ENCODE data around the gene PTMA. TPM values are rescaled to one million over a fixed set of nuclear protein-coding genes. Genes with fewer than 3 reads are reported as not detected.

PTMA gene
- total RNA-seq, 1 experiment from 2014 or later: 1,260 TPM

DNA sequence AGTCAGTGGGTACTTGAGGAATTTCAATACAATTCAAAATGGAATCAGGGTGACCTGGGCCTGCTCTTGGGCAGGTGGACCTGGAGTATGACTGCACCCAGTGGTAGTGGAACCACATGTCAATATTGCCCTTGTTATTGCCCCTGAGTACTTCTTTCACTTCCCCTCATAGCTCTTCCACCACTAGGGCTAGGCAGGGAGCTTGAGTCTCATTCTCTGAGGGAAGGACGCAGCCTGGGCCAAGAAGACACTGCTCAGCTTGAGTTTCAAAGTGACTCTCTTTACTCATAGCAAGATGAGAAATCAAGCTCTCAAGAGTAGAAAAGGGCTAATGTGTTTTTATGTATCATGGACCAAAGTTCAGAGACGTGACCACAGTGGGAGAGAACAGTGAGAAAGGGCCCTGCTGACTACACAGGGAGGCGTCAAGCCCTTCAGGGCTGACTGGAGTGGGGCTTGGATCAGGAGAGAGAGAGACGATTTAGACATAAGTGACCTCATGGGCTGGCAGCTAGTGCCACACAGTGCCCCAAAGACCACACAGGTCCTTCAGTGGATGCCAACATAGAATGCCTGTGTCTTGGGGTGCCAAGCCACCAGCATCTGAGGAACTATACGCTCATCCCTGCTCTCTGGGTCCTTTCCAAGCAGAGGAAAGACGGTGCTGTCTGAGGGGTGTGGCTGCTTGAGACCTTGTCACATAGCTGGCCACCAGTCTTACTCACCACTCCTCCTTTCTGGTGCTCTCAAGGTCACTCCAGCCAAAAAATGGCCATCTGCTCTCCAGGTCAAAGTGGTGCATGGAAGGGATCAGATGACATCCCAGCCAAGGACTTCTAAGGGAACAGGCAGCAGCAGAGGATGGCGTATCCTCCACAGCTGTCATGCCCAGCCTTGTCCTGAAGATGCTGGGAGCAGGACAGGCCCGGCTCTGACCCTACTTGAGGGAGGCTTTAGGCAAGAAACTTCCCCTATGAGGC lies 13.0 kb downstream of the PTMA start:
- peaks cover 11% of the 10 kb centered on the region for H3F3A ChIP-seq (ENCODE audit: insufficient read depth, low read depth)
- no peaks in the 10 kb centered on the region for H4K20me1 ChIP-seq (ENCODE audit: insufficient read depth)
- no peak overlapping the region for H3K4me3 ChIP-seq
- no peaks in the 10 kb centered on the region for H3K9me3 ChIP-seq (ENCODE audit: insufficient read depth, low read depth)
- DNase-seq: no peak
- no peak overlapping the region for H3K4me2 ChIP-seq
- intact Hi-C loops (cut with micrococcal nuclease; ENCODE audit: unreplicated experiment): no loop called here
- ChIA-PET CTCF (interaction anchor here (0.8 kb wide), 1 partner anchor 41 kb away, joined by 3 read pairs; no protein-coding TSS in a partner anchor), POLR2A (ENCODE audit: unreplicated experiment) (no interaction called here)
- TF ChIP-seq, protein P1, sequence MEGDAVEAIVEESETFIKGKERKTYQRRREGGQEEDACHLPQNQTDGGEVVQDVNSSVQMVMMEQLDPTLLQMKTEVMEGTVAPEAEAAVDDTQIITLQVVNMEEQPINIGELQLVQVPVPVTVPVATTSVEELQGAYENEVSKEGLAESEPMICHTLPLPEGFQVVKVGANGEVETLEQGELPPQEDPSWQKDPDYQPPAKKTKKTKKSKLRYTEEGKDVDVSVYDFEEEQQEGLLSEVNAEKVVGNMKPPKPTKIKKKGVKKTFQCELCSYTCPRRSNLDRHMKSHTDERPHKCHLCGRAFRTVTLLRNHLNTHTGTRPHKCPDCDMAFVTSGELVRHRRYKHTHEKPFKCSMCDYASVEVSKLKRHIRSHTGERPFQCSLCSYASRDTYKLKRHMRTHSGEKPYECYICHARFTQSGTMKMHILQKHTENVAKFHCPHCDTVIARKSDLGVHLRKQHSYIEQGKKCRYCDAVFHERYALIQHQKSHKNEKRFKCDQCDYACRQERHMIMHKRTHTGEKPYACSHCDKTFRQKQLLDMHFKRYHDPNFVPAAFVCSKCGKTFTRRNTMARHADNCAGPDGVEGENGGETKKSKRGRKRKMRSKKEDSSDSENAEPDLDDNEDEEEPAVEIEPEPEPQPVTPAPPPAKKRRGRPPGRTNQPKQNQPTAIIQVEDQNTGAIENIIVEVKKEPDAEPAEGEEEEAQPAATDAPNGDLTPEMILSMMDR (conservative IDR thresholded peaks at IDR 0.05): no peak
- no peaks in the 10 kb centered on the region for H3K79me2 ChIP-seq (ENCODE audit: low read depth)
- no peaks in the 10 kb centered on the region for H3K36me3 ChIP-seq (ENCODE audit: low read depth)
- H3K9me2 ChIP-seq (ENCODE audit: insufficient read depth): no peaks in the 10 kb centered on the region
- BruUV-seq (replicated peaks): no TSS peak
- no peaks in the 10 kb centered on the region for H3K27me3 ChIP-seq (ENCODE audit: insufficient read depth, low read depth)
- no peak overlapping the region for H3K27ac ChIP-seq
- no peak overlapping the region for H2AFZ ChIP-seq
- H3K4me1 ChIP-seq (replicated peaks; ENCODE audit: insufficient read depth): peaks cover 11% of the 10 kb centered on the region

DNA sequence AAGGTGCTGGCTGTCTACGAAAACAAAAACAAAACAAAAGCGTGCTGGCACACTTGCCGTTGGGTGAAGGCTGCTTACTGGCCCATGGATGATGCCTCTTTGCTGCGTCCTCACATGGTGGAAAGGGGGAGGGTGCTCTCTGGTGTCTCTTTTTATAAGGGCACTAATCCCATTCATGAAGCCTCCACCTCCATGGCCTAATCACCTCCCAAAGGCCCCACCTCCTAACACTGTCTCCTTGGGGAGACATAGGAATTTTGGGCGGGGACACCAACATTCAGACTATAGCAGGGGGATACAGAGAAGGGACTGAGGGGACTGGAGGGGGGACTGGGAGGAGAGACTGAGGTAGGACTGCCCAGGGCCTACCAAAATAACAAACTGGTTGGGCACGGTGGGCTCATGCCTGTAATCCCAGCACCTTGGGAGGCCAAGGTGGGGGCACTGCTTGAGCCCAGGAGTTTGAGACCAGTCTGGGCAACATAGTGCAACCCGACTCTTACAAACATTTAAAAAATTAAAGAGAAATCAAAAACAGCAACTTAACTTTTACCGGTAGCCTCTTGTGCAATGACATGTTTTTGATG lies 14.5 kb downstream of the PTMA start:
- no TSS peak for BruUV-seq (replicated peaks)
- intact Hi-C loops (cut with micrococcal nuclease; ENCODE audit: unreplicated experiment): no loop called here
- peaks cover 1% of the 10 kb centered on the region; the same call in 1 of the 2 replicates for H3F3A ChIP-seq (ENCODE audit: insufficient read depth, low read depth)
- H3K27ac ChIP-seq: no peak overlapping the region
- ChIA-PET POLR2A (ENCODE audit: unreplicated experiment) (no interaction called here), CTCF (no interaction called here)
- no peaks in the 10 kb centered on the region for H3K27me3 ChIP-seq (ENCODE audit: insufficient read depth, low read depth)
- H3K79me2 ChIP-seq (ENCODE audit: low read depth): no peaks in the 10 kb centered on the region
- H2AFZ ChIP-seq: no peak overlapping the region
- H3K9me3 ChIP-seq (ENCODE audit: insufficient read depth, low read depth): no peaks in the 10 kb centered on the region
- no peaks in the 10 kb centered on the region for H3K9me2 ChIP-seq (ENCODE audit: insufficient read depth)
- no peaks in the 10 kb centered on the region for H4K20me1 ChIP-seq (ENCODE audit: insufficient read depth)
- no peak overlapping the region for H3K4me3 ChIP-seq
- H3K36me3 ChIP-seq (ENCODE audit: low read depth): no peaks in the 10 kb centered on the region
- TF ChIP-seq, protein P1 (conservative IDR thresholded peaks at IDR 0.05): no peak
- no peak for TF ChIP-seq EZH2 (IDR thresholded peaks at IDR 0.05; ENCODE audit: low read depth)
- no peak overlapping the region for H3K4me2 ChIP-seq
- DNase-seq: no peak
- peaks cover 4% of the 10 kb centered on the region for H3K4me1 ChIP-seq (replicated peaks; ENCODE audit: insufficient read depth)

DNA sequence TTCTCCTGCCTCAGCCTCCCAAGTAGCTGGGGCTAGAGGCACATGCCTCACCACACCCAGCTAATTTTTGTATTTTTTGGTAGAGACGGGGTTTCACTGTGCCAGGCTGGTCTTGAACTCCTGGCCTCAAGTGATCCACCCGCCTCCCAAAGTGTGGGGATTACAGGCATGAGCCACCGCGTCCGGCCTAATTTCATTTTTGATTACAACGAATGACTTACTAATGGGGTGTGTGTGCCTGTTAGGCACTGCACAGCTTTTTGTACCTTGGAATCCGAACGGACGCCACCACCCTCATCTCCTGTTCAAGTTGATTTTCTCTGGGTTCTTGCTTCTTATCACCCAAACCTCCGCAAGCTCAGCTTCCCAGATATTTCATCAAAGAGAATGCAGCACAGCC lies 17.2 kb downstream of the PTMA start:
- Histone ChIP-seq H3K4me2 (no peak overlapping the region), H3K27ac (no peak overlapping the region), H3K4me3 (no peak overlapping the region), H4K20me1 (ENCODE audit: insufficient read depth) (no peaks in the 10 kb centered on the region), H3K36me3 (ENCODE audit: low read depth) (no peaks in the 10 kb centered on the region), H3F3A (ENCODE audit: insufficient read depth, low read depth) (no peaks in the 10 kb centered on the region), H3K9me3 (ENCODE audit: insufficient read depth, low read depth) (no peaks in the 10 kb centered on the region), H3K4me1 (replicated peaks; ENCODE audit: insufficient read depth) (no peaks in the 10 kb centered on the region), H3K27me3 (ENCODE audit: insufficient read depth, low read depth) (no peaks in the 10 kb centered on the region), H3K79me2 (ENCODE audit: low read depth) (no peaks in the 10 kb centered on the region), H2AFZ (no peak overlapping the region), H3K9me2 (ENCODE audit: insufficient read depth) (no peaks in the 10 kb centered on the region)
- no TSS peak for BruUV-seq (replicated peaks)
- TF ChIP-seq, protein P1 (conservative IDR thresholded peaks at IDR 0.05): no peak
- TF ChIP-seq EZH2 (IDR thresholded peaks at IDR 0.05; ENCODE audit: low read depth): no peak
- DNase-seq: no peak
- ChIA-PET CTCF (interaction anchor here (0.6 kb wide), 1 partner anchor 75 kb away, joined by 7 read pairs; no protein-coding TSS in a partner anchor), POLR2A (ENCODE audit: unreplicated experiment) (interaction anchor here (0.6 to 0.7 kb wide), 2 partner anchors 609 to 794 kb away, joined by 4 to 7 read pairs; no protein-coding TSS in a partner anchor)
- intact Hi-C loops (cut with micrococcal nuclease; ENCODE audit: unreplicated experiment): no loop called here
